8988T (cell line): ENCODE measurements around the gene FNDC3B.
"Not testable (repeated sequence)": the region's sequence is repeated elsewhere in the genome, so short reads cannot be mapped to it uniquely, and the experiment has no call there.

Experiments used
- DNase-seq: peaks from one replicate; pipeline ENCODE4 v3.0.0; 2011

Gene FNDC3B

DNA sequence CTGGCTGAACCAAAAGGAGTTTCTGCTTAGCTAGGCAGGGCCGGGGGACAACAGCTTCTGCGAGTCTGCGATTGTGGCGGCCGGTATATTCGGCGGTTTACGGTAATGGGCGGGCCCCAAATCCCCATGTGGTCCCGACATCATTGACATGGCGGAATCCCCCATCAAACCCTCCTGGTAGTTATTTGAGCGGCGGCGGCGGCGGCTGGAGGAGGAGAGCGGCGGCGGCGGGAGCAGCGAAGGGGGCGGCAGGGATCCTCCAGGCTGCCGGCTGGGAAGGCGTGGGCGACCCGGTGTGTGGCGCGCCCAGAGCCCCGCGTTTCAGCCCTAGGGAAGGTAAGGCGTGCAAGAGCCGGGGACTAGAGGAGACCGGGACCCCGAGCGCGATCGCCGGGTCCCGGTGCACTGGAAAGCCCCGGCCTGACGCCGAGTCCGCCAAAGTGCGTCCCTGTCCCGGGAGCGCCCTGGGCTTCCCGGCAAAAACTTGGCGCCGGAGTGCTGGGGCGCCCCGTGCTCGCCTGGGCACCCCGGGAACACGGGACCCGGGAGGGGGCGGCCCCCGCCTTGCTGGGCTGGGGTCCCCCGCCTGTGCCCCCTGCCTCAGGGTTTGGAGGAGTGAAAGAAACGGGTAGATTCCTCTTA lies at the start of gene FNDC3B:
Gene FNDC3B (plus strand): TSS at position 143 of the 642 bp plus-strand sequence. CDS start 72,902 bp downstream, outside the sequence.
- DNase-seq, result peak; percentile 87

DNA sequence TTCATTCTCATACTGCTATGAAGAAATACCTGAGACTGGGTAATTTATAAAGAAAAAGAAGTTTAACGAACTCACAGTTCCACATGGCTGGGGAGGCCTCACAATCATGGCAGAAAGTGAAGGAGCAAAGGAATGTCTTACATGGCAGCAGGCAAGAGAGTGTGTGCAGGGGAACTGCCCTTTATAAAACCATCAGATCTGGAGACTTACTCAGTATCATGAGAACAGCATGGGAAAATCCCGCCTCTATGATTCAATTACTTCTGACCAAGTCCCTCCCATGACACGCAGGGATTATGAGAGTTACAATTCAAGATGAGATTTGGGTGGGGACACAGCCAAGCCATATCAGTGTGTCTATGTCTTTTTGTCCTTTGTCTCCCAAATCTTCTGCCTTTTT lies 49.1 kb upstream of the FNDC3B start:
- DNase-seq, result not testable (repeated sequence)

DNA sequence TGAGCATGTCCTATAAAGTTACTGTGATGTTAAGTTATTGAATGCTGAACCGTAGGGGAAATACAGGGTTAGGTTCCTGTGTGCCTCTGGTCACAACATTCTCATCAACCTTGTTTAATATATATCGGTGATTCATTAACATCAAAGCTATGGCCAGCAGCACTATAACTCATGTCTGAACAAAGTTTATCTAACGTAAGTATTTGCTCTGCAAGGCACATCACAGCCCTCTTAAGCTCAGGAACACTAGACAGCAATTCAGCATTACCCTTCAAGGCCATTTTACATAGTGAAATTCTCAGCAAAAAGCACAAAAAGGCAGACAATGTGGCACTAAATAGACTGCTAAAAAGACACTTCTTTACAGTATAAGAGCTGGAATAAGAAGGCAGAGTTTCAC lies 48.2 kb upstream of the FNDC3B start:
- no peak for DNase-seq

DNA sequence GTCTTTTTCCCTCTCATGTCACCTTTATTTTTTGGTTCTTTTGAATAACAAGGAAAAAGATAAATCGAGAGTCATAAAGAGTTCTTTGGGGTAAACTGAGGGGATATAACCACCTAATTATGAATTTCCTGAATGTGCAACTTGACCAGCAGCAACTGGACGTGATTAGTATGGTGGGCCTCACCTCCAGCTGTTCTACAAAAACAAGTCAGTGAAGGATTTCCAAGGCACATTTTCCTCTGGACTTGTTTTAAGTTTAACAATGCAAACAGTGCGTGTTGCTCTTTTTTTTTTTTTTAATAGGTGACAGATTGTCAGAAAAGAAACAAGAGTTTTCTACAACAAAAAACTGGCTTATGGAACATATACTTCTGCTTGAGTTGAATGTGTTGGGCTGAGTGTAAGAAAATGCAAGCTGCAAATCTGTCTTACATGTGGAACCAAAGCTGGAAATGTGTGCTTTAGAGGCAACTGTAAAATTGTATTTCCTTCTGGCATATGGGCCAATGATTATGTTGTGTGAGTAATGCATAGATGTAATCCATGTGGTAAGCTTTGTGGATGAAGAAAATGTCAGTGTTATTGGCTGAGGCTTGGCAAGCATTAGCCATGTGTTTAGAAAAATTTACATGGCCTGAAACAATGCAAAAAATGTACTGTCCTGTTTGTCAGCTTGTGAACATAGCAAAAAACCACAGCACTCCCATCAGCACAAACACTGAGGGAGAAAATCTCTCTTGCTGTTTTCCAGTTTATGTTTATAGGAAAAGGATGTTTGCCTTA lies 44.5 kb upstream of the FNDC3B start:
- DNase-seq, result no peak

DNA sequence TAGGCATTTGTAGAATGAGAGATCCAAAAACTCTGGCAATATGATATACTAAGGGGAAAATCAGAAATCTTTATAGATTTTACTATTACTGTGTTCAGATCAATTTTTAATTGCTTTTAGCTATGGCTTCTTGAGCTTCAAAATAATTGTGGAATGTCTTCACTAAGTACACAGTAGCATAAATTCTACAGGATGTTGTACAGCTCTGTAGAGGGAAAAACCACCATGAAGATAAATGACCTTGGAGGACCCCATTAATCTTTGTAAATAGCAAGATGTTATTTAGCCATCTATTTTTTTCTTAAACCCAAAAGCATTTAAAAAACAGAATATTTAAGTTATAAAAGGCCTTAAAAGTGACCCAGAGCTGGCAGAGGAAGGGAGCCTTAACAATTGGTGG lies 43.9 kb upstream of the FNDC3B start:
- no peak for DNase-seq

DNA sequence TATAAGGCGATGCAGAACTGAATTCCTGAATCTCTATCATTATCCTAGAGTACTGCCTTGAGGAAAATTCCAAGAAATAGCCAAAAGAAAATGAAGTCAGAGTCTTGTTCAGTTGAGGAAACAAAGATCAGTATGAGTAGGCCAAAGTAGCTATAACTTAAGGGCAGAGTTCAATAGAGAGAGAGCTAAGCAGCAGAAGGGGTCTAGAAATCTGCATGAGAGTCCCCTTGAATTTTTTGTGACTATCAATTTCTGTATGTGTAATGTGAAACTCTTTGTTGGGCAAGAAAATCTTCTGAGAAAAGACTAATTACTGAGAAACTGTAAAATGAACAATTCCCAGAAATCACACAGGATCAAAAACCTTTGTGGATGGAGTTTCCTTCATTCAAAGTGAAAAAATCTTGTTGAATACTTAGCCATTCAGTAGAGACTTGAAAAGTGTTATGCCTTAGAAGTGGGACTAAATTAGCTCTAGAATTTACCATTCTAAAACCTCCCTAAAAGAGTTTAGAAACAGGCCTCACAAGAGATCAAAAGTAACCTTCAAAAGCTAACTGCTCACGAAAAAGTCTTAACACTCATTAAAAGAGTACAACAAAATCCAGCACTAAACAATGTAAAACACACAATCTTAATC lies 43.1 kb upstream of the FNDC3B start:
- DNase-seq, result no peak

DNA sequence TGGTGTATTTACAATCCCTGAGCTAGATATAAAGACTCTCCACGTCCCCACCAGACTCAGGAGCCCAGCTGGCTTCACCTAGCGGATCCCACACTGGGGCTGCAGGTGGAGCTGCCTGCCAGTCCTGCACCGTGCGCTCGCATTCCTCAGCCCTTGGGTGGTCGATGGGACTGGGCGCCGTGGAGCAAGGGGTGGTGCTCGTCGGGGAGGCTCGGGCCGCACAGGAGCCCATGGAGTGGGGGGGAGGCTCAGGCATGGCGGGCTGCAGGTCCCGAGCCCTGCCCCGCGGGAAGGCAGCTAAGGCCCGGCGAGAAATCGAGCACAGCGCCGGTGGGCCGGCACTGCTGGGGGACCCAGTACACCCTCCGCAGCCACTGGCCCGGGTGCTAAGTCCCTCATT lies 40.6 kb upstream of the FNDC3B start:
- not testable (repeated sequence) for DNase-seq

DNA sequence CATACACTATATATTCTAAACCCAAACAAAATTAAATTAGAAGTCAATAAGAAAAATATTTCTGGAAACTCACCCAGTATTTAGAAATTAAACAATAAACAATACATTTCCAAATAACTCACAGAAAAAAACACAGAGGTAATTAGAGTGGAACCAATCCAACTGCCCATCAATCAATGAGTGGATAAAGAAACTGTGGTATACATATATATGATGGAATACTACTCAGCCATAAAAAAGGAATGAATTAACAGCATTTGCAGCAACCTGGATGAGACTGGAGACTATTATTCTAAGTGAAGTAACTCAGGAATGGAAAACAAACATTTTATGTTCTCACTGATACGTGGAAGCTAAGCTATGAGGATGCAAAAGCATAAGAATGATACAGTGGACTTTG lies 37.8 kb upstream of the FNDC3B start:
- not testable (repeated sequence) for DNase-seq

DNA sequence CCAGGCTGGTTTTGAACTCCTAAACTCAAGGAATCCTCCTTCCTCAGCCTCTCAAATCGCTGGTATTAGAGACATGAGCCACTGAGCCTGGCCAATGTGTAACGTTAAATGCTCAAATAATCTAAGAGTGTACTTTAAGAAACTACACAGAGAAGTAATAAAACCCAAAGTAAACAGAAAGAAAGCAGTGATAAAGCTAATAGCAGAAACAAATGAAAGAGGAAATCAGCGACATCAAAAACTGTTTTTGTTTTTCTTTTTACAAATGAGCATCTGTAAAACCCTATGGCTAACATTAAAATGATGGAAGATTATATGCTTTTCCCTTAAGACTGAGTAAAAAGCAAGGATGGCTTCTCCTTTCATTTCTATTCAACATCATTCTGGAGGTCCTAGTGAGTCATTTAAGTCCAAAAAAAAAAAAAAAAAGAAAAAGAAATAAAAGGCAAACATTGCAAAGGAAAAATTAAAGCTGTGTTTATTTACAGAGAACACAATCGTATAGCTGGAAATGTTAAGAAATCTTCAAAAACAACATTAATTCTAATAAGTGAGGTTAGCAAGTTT lies 36.8 kb upstream of the FNDC3B start:
- no peak for DNase-seq

DNA sequence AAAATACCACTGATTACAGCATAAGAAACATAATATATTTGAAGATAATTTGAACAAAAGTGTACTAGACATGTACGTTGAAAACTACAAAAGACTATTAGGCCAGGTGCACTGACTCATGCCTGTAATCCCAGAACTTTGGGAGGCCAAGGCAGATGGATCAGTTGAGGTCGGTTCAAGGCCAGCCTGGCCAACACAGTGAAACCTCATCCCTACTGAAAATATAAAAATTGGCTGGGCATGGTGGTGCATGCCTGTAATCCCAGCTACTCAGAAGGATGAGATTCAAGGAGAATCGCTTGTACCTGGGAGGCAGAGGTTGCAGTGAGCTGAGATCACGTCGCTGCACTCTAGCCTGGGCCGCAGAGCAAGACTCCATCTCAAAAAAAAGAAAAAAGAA lies 36.2 kb upstream of the FNDC3B start:
- DNase-seq, result no peak

DNA sequence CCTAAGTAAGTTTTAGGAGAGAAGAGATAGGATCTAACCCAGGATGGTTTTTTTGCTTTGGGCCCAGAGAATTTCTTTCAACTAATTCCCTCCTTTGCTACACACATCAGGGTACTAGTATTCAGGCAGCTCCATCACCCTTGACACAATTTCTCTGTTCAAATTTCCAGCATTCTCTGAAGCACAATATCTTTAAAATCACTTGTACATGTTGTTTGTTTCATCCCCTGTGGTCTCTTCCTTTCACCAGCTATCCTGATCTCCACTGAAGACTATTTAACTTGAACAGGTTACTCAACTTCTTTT lies 32.4 kb upstream of the FNDC3B start:
- DNase-seq, result no peak

DNA sequence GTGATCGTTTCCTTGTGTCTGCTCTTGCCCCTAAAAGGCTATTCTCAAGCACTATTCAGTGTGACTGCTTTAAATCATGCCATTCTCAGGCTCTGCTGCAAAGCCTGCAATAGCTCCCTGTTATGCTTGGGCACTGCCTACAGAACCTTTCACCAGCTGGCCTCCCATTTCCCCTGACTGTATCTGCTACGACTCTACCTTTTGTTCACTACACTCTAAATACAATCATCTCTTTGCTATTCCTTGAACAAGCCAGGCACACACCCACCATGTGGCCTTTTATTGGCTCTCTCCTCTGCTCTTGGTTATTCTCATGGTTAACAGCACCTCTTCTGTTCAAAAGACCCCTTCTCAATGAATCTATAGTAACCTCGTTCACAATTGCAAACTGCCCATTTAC lies 29.6 kb upstream of the FNDC3B start:
- DNase-seq, result no peak

DNA sequence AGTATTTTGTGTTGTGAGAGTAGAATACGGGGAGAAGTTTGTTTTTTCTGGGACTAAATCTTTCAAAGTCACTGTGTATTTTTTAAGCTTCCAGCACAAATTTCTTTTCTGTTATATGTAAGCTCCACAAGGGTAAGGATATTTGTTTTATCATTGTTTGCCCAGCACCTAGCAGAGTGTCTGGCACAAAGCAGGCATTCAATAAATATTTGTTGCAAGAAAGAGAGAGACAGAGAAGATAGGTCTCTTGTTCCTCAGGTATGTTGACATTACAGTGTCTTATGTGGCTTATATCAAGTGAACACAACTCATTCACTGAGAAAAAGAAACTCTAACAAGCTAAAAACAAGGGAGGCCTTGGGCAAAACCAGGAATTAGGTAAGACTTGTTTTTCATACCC lies 26.6 kb upstream of the FNDC3B start:
- no peak for DNase-seq

DNA sequence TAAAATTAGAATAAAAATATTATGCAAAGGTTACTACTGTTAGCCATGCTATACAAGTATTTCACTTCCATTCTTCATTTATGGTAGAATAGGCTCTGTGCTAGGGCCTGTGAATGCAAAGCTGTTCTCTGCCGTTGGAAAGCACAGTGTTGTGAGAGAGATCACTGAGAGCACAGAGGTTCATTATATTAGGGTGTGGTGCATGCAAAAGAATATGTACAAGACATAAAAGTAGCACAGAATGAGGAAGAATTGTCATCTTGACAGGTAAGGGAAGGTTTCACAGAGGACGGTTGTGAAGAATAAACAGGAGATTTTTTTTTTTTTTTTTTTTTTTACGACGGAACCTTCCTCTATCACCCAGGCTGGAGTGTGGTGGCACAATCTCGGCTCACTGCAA lies 25.2 kb upstream of the FNDC3B start:
- no peak for DNase-seq

DNA sequence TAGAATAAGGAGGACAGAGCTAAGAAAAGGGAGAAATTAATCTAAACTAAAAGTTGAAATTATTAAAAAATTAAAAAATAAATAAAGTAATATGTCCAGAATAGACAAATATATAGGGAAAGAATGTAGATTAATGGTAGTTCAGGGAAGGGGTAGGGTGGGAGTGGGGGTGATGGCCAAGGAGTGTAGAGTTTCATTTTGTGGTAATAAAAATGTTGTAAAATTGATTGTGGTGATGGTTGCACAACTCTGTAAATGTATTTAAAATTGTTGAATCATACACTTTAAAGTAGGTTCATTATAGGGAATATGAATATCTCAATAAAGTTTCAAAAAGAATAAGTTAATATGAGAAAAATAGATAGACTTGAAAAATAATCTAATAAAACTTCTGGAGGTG lies 21.0 kb upstream of the FNDC3B start:
- no peak for DNase-seq

DNA sequence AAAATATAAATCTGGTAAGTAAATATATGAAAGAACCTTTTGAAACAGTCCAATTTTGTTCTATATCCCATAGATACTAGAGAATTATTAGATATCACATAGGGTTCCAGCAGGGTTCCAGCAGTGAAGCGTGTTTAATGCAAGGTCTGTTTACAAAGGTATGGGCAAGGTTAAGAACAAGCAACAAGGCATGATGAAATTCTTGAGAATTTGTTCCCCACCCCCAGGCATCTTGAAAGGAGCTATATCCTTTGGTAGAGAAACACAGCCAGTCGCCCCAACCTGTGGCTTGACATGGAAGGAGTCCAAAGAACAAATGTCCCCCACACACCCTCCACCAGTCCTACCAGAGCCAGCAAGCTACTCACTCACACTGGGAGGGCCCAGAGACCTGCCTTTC lies 18.6 kb upstream of the FNDC3B start:
- DNase-seq, result no peak

DNA sequence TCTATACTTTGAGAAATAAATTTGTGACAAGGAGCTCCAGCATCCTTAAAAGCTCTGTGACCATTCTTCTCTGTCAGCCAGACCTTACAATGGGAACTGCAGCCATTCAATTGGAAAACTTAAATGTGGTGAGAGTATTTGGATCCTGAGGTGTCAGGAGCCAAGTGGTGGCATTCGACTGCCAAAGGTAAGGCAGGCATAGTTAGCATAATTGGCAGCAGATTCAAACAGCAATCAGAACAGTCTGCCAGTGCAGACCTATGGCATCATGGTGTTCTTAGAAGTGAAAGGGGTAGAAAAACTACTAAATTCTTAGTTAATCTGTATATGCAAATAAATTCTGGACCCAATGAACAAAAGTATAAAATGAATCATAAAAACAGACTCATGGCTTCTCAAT lies 18.2 kb upstream of the FNDC3B start:
- DNase-seq, result no peak

DNA sequence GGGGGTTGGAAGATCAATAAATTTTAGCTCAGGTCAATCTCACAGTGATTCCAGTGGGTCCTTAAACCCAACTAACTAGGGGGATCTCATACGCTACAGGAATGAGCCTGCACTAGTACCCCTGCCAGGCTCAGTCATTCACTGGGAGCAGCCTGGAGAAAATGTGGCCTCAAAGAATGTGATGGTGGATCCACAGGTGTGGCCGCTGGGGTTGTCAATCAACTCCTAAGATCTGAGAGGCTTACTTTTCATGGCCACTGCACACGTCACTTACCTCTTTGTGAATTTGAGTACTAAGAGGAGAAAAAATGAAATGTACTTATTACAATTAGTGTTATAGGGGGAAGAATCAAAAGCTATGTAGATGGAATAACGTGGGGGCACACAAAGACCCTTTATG lies 17.5 kb upstream of the FNDC3B start:
- DNase-seq, result no peak

DNA sequence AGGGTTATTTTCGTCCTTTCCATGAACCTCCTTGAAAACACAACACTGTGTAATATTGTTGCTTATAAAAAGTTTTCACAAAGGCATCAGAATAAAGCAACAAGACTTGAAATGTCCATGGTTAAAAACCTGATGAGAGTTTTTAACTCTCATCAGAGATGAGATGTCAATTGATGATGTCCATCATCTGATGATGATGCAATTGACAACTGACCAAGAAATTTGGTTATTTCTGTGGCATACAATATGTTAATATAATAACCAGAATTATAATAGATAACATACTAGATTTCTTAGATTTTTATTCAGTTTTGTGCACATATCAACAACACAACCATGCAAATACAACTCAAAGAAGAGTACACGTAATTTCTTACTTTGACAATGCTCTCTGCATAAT lies 15.5 kb upstream of the FNDC3B start:
- DNase-seq, result no peak

DNA sequence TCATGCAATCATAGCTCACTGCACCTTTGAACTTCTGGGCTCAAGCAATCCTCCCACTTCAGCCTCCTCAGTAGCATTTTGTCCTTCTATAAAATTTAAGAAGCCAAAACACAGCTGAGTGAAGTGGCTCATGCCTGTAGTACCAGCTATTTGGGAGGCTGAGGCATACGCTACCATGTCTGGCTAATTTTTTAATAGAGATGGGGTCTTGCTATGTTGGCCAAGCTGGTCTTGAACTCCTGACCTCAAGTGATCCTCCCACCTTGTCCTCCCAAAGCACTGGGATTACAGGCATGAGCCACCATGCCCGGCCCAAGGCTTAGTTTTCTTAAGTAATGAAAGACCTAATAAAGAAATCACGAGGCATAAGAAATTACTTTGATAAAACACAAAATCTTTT lies 14.7 kb upstream of the FNDC3B start:
- DNase-seq, result no peak

DNA sequence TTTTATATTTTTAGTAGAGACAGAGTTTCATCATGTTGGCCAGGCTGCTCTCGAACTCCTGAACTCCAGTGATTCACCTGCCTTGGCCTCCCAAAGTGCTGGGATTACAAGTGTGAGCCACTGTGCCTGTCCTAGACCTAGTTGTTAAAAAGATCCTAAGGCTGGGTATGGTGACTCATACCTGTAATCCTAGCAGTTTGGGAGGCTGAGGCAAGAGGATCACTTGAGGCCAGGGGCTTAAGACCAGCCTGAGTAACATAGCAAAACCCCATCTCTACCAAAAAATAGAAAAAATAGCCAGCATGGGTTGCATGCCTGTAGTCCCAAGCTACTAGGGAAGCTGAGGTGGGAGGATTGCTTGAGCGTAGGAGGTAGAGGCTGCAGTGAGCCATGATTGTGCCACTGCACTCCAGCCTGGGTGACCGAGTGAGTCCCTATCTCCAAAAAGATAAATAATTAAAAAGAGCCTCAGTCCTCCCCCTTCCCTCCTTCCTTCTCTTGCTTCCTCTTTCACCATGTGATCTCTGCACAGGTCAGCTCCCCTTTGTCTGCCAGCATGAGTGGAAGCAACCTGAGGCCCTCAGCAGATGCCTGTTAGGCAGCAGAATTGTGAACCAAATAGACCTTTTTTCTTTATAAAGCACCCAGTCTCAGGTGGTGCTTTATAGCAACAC lies 9.8 kb upstream of the FNDC3B start:
- DNase-seq, result no peak

DNA sequence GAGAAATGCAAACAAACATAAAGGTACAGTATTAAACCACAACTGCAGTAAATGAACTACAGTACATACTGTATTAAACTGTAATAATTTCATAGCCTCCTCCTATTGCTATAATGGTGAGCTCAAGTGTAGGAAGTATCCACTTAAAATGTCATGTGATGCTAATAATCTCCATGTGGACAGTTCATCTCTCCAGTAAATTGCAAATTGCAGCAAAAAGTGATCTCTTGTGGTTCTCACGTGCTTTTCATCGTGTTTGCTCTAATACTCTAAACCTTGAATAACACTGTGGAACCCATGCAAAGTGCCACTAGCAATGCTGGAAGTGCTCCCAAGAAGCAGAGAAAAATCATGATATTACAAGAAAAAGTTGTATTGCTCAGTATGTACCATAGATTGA lies 9.2 kb upstream of the FNDC3B start:
- no peak for DNase-seq

DNA sequence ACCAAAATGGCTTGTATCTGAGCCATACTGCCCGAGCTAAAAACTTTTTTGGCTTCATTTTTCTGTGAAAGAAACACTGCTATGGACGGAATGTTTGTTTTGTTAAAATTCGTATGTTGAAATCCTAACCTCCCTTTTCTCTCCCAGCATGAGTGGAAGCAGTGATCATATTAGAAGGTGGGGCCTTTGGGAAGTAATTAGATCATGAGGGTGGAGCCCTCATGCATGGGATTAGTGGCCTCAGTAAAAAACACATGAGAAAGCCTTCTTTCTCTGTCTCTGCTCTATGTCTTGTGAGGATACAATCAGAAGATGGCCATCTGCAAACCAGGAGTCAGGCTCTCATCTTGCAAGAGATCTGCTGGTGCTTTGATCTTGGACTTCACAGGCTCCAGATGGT lies 7.4 kb upstream of the FNDC3B start:
- no peak for DNase-seq

DNA sequence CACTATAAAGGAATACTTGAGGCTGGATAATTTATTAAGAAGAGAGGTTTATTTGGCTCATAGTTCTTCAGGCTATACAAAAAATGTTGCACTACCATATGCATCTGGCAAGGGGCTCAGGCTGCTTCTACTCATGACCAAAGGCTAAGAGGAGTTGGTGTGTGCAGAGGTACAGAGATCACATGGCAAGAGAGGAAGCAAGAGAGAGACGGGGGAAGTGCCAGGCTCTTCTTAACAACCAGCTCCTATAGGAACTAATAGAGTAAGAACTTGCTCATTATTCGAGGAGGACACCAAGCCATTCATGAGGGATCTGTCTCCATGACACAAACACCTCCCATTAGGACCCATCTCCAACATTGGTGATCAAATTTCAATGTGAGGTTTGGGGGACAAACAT lies 6.0 kb upstream of the FNDC3B start:
- no peak for DNase-seq
